GM19193 (cell line): ENCODE data around the gene RFTN1.

Experiments
- POLR2A ChIP-seq: IDR thresholded peaks from 4 replicates; pipeline ENCODE4 v1.6.1; 2011; ENCODE audit not compliant: insufficient read depth, insufficient read length; ENCODE audit errors: extremely low read depth

RFTN1 gene

DNA sequence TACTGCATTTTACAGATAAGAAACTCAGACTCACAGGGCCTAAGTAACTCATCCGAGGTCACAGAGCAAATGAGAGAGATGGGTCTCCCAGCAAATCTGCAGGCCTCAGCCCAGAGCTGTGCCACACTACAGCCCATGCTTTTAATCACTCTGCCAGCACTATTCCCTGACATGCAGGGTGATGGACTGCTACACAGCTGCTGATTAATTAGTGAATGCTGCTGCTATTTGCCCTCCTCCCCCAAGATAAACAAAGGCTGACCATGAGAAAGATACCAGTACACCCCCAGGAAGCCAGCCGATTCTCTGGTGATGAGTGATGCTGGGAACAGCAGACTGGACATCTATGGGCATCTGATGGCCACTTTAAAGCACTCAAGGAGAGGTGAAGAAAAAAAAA lies 39.3 kb downstream of the RFTN1 start:
- no peak for TF ChIP-seq POLR2A

DNA sequence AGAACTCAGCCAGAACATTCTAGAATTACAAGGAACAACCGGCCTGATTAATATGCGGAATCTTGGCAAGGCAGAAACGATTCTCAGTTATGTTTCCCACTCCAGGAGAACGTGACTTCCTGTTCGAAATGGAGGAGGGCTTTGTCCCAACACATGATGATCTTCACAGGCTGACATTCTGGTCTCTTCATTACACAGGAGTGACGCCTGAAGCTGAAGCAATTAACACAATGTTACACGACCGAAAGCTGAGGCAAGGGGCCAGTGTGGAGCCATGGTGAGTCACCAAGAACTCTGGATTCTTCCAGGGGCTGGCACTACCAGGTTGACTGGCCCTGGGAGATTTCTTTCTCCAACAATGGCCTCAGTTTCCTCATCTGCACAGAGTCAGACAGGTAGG lies 40.9 kb downstream of the RFTN1 start:
- no peak for TF ChIP-seq POLR2A

DNA sequence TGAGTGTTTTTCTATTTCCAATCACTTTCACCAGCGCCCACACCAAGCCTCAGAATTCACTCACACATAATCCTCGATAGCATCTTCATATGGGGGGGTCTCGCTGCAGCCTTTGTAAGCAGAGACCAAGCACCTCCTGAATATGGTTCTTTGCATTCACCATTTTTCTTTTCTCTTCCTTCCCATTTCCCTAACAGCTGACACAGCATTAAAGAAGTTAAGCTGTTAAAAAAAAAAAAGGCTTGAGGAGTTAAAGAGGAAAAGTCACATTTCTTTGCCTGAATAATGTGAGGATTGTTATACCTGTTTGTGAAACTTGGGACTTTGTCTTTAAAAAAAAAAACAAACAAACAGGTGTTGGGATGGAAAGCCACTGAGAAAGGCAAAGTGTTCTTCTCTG lies 41.6 kb downstream of the RFTN1 start:
- no peak for TF ChIP-seq POLR2A

DNA sequence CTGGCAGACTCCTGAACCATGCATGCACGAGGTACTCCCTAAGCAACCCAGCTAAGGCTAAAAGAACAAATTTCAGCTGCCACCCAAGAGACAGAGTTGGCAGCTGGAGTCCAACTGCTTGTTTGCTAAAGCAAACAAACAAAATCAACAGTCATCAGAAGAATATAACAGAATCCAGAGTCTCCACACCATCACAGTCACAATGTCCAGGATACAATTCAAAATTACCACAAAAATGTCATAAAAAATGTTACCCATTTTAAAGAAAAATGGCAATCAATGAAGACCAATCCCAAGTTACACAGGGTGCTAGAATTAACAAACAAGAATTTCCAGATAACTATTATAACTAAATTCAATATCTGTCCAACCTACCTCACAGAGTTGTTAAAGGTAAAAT lies 42.9 kb downstream of the RFTN1 start:
- no peak for TF ChIP-seq POLR2A

DNA sequence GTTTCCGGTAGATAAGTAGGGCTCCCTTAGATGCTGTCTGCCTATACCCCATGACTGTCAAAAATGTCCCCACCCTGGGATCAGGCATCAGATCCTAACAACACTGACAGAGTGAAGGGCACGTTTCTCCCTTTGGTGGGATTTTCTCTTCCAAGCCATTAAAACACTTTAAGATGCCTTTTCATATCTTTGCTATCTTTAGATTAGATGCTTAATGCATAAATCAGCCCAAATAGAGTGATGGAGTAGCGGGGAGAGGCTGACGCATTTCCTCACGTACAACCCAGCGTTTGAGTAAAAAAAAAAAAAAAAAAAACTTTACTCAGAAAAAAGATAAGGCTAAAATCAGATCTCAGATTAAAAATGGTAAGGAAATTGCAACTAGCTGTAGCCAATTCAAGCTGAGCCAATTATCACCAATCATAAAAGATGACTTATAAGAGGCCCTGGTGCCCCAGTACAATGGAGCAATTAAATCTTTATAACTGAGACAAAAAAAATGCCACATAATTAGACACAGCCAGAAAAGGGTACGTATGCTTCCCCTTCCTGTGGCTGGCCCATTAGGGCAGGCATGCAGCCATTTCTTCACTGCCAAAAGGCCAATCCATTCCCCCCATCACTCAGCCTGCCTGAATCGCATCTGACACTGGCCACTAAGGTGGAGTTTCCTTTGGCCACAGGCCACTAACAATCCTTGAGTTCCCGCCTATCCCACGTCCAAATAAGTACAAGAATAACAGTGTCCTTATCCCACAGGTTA lies 45.0 kb downstream of the RFTN1 start:
- TF ChIP-seq POLR2A, result no peak

DNA sequence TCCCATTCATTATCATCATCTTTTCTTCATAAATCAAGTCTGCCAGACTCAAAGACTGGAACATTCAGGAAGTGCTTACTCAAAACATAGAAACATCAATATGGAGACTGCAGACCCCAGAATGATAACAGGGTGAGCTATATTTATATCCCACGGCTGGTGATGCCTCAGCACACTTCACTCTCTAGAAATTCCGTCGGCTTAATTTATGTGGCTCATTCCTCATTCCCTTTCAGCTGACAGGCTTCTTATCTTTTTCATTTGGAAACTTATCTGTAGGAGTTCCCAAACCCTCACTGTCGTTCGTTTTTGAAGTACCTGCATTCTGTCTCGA lies 45.5 kb downstream of the RFTN1 start:
- no peak for TF ChIP-seq POLR2A

DNA sequence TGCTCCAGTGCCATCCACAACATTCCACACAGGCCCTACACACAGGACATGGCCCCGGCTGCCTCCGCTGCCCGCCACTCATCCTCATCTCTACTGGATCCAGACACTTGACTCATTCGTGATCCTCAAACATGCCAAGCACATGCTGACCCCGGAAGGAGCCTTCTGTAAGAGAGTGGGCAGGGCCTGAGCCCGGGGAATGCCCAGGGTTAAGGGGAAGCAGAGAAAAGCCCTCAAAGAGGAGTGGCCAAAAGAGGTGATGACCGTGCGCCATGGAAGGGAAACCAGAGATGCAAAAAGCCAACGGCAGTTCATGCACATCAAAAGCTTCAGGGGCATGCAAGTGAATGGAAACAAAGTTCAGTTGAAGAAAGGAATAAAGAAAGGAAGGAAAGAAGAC lies 46.1 kb downstream of the RFTN1 start:
- TF ChIP-seq POLR2A, result no peak

DNA sequence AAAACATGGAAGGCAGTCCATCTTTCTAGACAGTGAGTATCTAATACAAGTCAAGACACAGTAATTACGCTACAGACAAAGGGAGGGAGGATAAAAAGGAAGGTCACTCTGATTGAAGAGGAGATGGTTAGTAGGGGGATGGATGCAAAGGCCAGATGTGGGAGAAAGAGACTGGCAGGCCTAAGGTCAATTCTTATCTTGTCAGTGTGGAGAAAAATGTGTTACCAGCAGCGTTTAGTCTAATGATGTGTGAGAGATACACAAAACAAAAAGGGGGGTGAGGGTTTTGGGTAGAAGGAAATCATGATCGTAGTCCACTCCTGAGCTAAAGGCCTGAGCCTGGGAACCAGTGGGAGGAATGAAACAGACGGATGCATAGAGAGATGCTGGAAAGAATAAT lies 46.7 kb downstream of the RFTN1 start:
- TF ChIP-seq POLR2A, result no peak

DNA sequence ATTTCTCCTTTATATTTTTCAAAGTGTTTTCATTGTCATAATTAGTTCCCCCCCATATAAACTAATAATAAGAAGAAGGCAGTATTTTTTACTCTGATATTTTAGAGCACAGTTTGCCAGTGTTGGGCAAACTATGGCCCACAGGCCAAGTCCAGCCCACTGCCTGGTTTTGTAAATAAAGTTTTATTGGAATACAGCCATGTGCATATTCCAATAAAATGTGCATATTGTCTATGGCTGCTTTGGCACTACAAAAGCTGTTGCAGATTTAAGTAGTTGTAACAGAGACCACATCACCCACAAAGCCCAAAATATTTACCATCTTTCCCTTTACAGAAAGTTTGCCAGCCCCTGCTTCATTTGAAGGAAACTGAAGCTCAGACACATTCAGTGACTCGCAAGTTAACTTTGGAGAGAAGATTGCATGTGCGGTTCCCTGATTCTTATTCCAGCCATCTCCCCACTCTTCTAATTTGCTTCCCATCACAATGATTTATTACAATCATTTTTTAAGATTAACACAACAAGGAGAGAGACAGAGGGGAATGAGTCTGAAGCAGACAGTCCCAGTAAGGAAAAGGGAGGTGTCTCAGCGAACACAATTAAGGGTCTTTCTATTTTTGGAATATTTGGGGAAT lies 48.9 kb downstream of the RFTN1 start:
- TF ChIP-seq POLR2A, result no peak

DNA sequence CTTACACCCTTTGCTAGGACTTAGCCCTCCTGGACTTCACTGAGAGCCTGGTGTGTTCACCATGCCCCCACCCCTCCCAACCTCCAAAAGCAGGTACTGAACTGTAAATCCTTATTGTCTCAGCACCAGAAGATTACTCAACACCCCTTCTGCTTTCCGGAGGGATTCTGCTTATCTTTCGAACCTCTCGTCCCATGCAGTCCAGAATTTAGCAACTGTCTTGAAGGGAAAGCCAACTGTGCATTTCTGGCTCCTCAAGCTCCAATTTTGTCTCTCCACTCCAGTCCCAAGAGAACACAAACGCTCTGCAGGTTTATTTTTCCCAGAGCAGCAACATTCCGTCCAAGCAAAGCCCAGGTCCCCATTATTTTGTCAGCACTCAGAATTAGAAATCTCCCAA lies 49.6 kb downstream of the RFTN1 start:
- TF ChIP-seq POLR2A, result no peak

DNA sequence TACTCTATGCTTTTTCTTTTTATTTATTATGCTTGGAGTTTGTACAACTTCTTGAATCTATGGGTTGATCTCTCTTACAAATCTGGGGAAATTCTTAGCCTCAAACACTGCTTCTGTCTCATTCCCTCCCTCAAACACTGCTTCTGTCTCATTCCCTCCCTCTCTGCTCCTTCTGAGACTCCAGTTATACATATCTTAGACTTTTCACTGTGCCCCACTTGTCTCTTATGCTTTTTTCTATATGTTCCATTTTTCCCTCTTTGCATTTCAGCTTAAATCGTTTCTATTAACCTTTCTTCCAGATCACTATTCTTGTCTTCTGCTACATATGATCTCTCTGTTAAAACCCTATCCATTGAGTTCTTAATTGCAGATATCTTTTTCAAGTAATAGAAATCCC lies 50.4 kb downstream of the RFTN1 start:
- no peak for TF ChIP-seq POLR2A

DNA sequence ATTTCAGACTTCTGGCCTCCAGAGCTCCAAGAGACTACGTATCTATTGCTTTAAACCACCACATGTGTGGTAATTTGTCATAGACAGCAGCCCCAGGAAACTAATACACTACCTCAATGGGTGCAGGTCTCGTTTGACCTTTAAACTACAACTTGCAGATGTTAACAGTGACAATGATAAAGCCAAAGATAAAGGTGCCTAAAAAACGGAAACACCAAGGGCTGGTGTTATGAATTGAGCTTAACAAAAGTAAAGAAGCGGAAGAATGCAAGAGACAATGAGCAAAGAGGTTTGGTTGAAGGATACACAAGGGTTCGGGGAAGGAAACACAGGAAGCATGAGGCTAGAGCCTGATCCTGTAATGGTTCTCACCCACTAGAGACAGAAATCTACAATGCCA lies 50.8 kb downstream of the RFTN1 start:
- no peak for TF ChIP-seq POLR2A

DNA sequence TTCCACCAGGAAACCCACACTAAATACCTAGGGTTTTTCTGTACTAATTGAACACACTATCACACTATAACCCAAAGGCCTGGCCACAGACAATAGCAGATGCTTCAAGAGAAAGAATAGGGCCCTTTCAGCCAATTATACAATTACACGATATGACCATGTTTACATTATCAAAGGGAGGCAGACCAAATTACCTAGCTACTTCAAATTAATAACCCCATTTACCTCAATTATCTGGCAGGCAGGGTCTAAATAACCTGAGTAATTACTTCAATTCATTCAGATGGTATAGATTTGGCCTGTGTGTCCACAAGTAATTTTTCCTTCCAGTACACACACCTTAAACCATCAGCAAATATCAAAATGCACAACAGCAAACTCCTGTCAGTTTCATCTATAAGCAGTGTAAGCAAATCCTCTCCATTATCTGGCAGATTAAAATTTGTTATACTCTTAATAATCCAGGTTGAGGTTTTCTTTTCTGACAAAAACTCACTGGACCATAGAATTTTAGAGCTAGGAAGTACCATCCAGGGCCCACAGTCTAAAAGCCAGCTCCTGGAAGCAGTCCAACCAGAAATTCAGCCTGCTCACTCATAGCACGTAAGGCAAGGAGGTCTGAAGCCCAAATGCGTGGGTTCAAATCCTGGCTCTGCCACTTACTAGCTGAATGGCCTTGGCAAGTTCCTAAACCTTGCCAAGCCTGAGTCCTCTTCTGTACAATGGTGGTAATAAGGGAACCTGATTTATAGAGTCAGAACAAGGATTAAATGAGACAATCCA lies 51.8 kb downstream of the RFTN1 start:
- TF ChIP-seq POLR2A, result no peak

DNA sequence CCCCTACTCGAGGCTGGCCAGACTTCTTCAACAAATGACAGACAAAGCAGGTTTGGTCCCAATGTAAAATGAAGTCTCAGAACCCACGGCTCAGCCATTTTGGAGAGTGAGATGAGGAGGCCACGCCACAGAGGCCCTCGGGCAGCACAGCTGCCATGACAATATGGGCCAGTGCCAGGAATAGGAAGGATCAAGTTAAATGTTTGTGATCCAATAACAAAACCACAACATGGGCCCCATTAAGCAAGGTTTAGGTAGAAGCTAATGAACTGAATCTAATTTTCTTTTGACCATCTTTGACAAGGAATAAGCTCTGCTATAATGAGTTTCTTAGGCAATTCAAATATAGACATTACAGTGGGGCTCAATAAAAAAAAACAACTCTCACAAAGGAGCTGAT lies 52.6 kb downstream of the RFTN1 start:
- TF ChIP-seq POLR2A, result no peak

DNA sequence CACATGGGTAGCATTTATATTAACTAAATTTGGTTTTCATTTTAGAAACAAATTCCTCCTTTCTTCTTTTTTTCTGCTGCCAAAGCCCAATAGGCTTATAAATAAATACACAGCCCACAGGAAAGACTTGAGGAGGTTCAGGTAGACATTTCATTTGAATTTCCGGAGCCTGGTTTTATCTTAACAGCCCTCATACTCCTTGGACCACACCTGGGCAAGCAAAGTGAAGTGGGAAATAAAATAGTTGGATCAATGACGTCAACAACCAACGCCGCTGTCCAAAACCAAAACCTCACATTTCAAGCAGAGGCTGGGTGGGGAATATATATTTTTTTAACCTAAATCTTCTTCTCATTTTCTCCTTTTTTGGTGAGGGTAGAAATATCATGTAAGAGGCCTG lies 53.2 kb downstream of the RFTN1 start:
- no peak for TF ChIP-seq POLR2A
